HG02973 (cell line): Measurements from ENCODE around the gene MOB3A.
A peak's percentile ranks its signal among the peaks of the same experiment; 100 is the strongest.

Experiments used
- ATAC-seq: cut with Tn5 transposase; IDR thresholded peaks from one replicate; pipeline ENCODE4 v1.9.1; 2021; ENCODE audit warnings: moderate library complexity; ENCODE audit not compliant: unreplicated experiment

Gene MOB3A

DNA sequence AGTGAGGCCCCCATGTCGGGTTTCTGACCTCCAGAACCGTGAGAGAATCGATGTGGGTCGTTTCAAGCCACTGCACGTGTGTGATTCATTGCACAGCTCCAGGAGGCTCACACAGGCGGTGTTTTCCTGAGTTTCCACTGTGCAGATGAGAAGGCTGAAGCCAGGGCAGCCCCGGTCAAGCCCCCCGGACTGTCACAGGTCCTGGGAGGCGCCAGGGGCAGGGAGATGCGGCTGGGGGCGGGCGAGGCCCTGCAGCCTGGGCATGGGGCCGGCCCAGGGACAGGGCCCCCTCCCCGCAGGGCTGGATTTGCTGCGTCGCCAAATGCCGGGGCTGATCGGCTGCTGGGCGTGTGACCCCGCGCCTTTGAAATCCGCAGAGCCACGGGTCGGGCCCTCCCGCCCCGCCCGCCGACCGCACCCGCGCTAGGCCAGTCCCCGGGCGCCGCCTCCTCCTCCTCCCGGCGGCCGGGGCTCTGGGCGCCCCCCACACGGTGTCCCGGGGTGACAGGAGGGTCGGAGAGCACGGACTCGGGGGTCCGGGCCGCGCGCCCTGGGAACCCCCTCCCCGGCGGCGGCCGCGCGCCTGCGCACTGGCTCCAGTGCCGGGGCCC, 35.1 kb downstream of the MOB3A start:
- ATAC-seq = peak; percentile 9

DNA sequence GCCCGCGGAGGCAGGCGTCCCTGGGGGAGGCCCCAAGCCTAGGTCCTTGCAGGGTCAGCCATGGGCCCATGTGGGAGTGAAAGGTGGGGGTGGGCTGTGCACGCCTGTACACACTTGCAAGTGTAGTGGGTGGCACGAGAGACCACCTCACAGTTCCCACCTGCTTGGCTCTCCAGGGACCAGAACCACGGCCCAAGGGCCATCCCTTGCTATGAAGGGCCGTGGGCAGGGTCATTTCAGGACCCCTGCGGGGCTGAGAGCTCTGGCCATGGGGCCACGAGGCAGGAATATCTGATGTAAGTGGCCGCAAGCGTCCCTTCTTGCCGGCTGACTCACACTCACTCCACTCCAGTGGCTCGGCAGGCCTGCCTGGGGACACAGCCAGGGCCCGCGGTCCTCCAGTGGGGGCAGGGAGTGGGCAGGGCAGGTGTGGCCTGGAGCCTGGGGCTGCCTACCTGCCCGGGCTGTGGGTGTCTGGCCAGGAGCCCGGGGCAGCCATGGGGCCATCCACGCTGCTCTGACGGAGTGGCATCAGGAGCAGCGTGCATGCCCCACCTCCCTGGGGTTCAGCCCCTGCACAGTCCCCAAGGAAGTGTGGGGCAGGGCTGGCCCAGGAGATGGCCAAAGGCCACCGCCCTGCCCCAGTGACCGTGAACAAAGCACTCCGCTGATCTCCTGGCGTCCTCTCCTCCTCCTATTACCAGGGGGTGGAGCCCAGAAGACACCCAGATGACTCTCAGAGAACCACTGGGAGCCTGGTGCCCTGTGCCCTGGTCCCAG, 36.5 kb downstream of the MOB3A start:
- no peak for ATAC-seq

DNA sequence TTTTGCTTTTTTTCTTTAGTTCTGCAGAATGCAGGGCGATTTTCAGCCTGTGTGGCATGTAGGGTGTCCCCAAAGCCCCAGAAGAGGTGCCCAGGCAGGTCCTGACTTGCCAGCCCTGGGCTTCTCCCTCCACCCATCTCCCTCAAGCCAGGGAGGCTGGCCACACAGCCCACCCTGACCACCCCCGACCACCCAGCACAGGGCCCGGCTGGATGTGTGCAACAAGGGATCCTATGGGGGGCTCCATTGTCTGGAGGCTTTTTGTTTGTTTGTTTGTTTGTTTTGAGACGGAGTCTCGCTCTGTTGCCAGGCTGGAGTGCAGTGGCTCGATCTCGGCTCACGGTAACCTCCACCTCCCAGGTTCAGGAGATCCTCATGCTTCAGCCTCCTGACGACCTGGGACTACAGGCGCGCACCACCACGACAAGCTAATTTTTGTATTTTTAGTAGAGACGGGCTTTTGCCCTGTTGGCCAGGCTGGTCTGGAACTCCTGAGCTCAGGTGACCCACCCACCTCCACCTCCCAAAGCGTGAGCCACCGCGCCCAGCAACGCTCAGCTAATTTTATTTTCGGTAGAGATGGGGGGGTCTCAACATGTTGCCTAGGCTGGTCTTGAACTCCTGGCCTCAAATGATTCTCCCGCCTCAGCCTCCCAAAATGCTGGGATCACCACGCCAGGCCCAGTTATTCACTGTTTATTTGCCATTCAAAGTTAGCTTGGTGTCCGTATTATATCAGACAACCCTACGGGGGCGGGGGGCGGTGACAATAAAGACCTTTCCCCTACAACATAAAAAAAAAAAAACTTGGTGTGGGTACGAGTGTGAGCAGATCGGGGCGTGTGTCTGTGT, 37.3 kb downstream of the MOB3A start:
- ATAC-seq = no peak

GRCh38 chr19:2057484-2058469, 38.3 kb downstream of the MOB3A start:
- ATAC-seq = no peak

GRCh38 chr19:2056837-2057192, 39.3 kb downstream of the MOB3A start:
- ATAC-seq = no peak

DNA sequence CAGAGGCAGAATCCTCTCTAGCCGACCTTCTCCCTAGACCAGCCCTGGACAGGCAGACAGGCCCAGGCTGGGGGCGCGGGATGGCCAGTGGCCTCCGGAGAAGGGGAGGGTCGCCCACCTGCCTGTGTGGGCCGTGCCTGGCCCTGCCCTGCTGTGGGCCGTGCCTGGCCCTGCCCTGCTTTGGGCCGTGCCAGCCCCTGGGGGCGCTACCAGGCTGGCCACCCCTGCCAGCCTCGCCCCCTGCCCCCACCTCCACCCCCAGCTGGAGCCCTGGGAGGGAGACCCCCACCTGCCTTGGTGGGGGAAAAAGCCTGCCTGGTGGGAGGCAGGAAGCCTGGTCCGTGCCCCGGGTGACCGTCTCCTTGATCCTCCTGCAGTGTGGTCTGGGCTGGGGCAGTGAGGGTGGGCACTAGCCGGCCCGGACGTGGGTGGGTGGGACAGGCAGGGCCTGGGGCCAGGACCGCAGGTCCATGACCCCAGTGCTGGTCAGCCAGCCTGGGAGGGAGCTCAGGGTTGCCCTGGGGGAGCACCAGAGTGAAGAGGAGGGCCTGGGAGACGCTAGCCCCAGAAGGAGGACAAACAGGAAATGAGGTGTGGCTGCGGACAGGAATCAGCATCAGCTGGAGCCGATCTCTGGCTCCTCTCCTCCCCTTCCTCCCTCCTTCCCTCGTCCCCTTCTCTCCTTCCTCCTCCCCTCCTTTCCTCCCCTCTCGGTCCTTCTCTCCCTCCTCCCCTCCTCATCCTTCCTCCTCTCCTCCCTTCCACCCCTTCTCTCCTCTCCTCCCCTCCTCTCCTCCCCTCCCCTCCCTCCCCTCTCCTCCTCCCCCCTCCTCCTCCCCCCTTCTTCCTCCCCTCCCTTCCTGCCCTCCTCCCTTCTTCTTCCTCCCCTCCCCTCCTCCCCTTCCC, 39.9 kb downstream of the MOB3A start:
- no peak for ATAC-seq

- no peak for ATAC-seq
These were observed 41.4 kb downstream of the MOB3A start for GRCh38 chr19:2054763-2055162.

GRCh38 chr19:2053601-2054389, 42.3 kb downstream of the MOB3A start:
- no peak for ATAC-seq

- no peak for ATAC-seq
These were observed 44.1 kb downstream of the MOB3A start for GRCh38 chr19:2051773-2052704.

DNA sequence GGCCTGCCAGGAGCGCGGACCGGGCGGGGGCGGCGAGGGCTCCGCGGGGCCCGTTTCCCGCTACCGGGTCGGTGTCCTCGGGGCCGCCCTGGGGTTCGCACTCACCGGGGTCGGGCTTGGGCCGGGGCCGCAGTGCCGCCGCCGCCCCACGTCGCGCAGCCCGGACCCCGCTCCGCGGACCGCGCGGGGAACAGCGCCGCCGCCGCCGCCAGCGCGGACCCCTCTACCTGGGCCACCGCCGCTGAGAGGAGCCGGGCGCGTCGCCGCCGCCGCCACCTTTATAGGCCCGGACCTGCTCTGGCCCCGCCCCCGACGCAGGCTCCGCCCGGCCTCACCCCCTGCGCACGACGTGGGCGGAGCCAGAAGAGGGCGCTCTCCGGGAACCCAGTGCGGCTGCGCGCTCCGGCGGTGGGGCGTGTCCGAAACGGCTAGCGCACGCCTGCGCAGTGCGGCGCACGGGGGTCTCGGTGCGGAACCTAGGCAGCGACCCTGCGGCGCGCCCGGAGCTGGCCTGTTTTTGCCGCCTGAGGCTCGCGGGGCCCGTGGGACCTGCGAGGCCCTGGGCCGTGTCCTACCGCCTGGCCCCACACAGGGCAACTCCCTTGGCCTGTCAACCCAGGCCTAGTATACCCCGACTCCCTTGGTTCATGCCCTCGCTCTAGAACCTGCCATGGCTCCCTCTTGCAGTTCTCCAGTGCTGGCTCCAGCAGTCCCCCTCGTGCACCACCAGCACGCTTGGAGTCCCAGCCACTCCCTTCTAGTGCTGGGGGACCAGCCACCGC, 44.9 kb downstream of the MOB3A start, which contains the start of gene MKNK2:
Gene MKNK2, minus strand, starts transcription at position 254 of the 782 bp plus-strand sequence. CDS start 393 bp downstream, outside the sequence.
- ATAC-seq = peak; percentile 42

- ATAC-seq = peak; percentile 4
These were observed 45.7 kb downstream of the MOB3A start for GRCh38 chr19:2050349-2050990.

GRCh38 chr19:2049741-2050348, 46.3 kb downstream of the MOB3A start:
- ATAC-seq = peak; percentile 1

DNA sequence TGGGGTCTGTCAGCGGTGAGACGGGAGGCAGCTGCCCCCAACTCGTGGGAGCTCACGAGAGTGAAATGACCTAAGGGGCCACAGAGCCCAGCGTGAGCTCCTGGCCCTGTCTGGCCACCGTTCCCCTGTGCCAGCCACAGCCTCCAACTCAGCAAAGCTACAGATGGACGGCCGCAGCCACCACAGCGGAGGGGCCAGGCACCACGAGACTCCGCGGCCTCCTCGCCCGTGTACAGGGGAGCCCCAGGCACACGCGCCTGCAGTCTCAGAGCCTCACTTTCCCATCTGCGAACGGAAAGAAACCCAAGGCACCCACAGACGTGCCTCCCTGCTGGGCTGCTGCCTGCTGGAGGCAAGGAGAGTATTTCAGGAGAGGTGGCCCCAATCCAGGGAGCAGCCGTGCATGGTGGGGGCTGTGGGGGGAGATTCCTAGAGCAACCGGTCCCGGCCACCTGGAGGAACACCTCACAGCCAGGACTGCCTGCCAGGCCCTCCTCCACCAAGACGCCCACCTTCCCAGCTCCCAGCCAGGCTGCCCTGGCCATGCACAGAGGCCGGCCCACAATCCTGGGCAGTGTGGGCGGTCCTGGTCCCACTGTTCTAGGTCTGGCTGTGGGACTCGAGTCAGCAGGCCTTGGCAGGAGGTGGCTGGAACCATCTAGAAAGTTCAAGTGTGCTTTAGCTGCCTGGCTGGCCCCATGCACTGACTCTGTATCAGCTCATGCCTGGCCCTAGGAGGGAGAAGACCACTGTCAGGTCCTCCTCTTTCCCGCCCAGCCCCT, 47.0 kb downstream of the MOB3A start:
- no peak for ATAC-seq

- no peak for ATAC-seq
These were observed 47.8 kb downstream of the MOB3A start for GRCh38 chr19:2048104-2048958.
